Left forelimb (tissue), 1 donor: ENCODE measurements around the gene MAN2B1.
A peak's percentile ranks its signal among the peaks of the same experiment; 100 is the strongest.
"Not testable (repeated sequence)": the region's sequence is repeated elsewhere in the genome, so short reads cannot be mapped to it uniquely, and the experiment has no call there.

Source experiments
- DNase-seq: peaks from one replicate; pipeline ENCODE4 v3.0.0-alpha.2; 2018; ENCODE audit warnings: low spot score

MAN2B1 gene

GRCh38 chr19:12657966-12658365 lies 8.6 kb downstream of the MAN2B1 start:
- no peak for DNase-seq

GRCh38 chr19:12656899-12657571 lies 9.5 kb downstream of the MAN2B1 start:
- no peak for DNase-seq

- no peak for DNase-seq
These were observed 11.0 kb downstream of the MAN2B1 start for GRCh38 chr19:12655546-12655945.

GRCh38 chr19:12652219-12652618 lies 14.3 kb downstream of the MAN2B1 start:
- DNase-seq = no peak

GRCh38 chr19:12649941-12650340 lies 16.6 kb downstream of the MAN2B1 start:
- no peak for DNase-seq

- DNase-seq = no peak
These were observed 18.5 kb downstream of the MAN2B1 start for GRCh38 chr19:12648088-12648487.

- DNase-seq = no peak
These were observed 19.0 kb downstream of the MAN2B1 start for GRCh38 chr19:12647490-12648071.

GRCh38 chr19:12647047-12647446 lies 19.5 kb downstream of the MAN2B1 start:
- no peak for DNase-seq

- no peak for DNase-seq
These were observed 20.0 kb downstream of the MAN2B1 start for GRCh38 chr19:12646551-12646950.

- DNase-seq = not testable (repeated sequence)
These were observed 22.8 kb downstream of the MAN2B1 start for GRCh38 chr19:12643716-12644115.

- no peak for DNase-seq
These were observed 24.0 kb downstream of the MAN2B1 start for GRCh38 chr19:12642506-12642905.

GRCh38 chr19:12641456-12641855 lies 25.1 kb downstream of the MAN2B1 start:
- no peak for DNase-seq

GRCh38 chr19:12639901-12640613 lies 26.5 kb downstream of the MAN2B1 start:
- peak; percentile 84 for DNase-seq

GRCh38 chr19:12638611-12639182 lies 27.8 kb downstream of the MAN2B1 start:
- no peak for DNase-seq

- no peak for DNase-seq
These were observed 29.9 kb downstream of the MAN2B1 start for GRCh38 chr19:12636631-12637030.

GRCh38 chr19:12629215-12629614 lies 37.3 kb downstream of the MAN2B1 start:
- DNase-seq = no peak

GRCh38 chr19:12628040-12629022 lies 38.2 kb downstream of the MAN2B1 start:
- DNase-seq = no peak

- DNase-seq = no peak
These were observed 39.6 kb downstream of the MAN2B1 start for GRCh38 chr19:12626958-12627357.

- DNase-seq = no peak
These were observed 43.0 kb downstream of the MAN2B1 start for GRCh38 chr19:12623361-12624031.

- not testable (repeated sequence) for DNase-seq
These were observed 45.1 kb downstream of the MAN2B1 start for GRCh38 chr19:12621253-12622024.
